GM23338 (cell line): Measurements from ENCODE around the gene MADCAM1. TPM values are rescaled to one million over a fixed set of nuclear protein-coding genes. Genes with fewer than 3 reads are reported as not detected.

Experiments
- CREB1 ChIP-seq: fragments of 250-450 bp; sonication (Bioruptor Pico); IDR thresholded peaks from 2 replicates; pipeline ENCODE4 v1.5.0; 2020; ENCODE audit warnings: low read depth, mild to moderate bottlenecking, moderate library complexity
- EZH2 ChIP-seq: fragments of 200-600 bp; sonication (generic); IDR thresholded peaks from one replicate; pipeline ENCODE4 v1.8.0; 2017; ENCODE audit warnings: antibody characterized with exemption, mild to moderate bottlenecking, low read depth; ENCODE audit not compliant: unreplicated experiment
- EZH2phosphoT487 ChIP-seq: fragments of 200-600 bp; sonication (generic); IDR thresholded peaks from one replicate; pipeline ENCODE4 v1.8.1; 2018; ENCODE audit warnings: antibody characterized with exemption; ENCODE audit not compliant: unreplicated experiment
- NANOG ChIP-seq: IDR thresholded peaks from 2 replicates; pipeline ENCODE4 v1.6.1; 2016; ENCODE audit warnings: antibody characterized with exemption, borderline replicate concordance
- POLR2AphosphoS5 ChIP-seq: IDR thresholded peaks from 2 replicates; pipeline ENCODE4 v1.6.1; 2016; ENCODE audit warnings: antibody characterized with exemption, low read depth
- STAT1 ChIP-seq: IDR thresholded peaks from one replicate; pipeline ENCODE4 v1.6.1; 2016; ENCODE audit warnings: antibody characterized with exemption; ENCODE audit not compliant: unreplicated experiment
- ZNF114 ChIP-seq: fragments of 250-450 bp; sonication (Bioruptor Pico); IDR thresholded peaks from 2 replicates; pipeline ENCODE4 v1.5.0; 2020; ENCODE audit warnings: mild to moderate bottlenecking, moderate library complexity
- polyA plus RNA-seq: library from polyadenylated mRNA; unstranded; fragments of >200 nt; fragmentation: Nextera tagmentation; extraction: Ambion mirVana; gene quantifications from 2 replicates; pipeline ENCODE4 v1.2.1, GENCODE V29; 2016
- total RNA-seq: library from RNA; depleted of rRNA; stranded (reverse); fragments of >200 nt; shearing (Covaris generic); gene quantifications from 2 replicates; pipeline ENCODE4 v1.2.3, GENCODE V29; 2014
- TF ChIP-seq, protein P1 (sequence below): fragments of 250-450 bp; sonication (Bioruptor Pico); IDR thresholded peaks from 2 replicates; pipeline ENCODE4 v1.5.0; 2020; ENCODE audit warnings: mild to moderate bottlenecking, moderate library complexity
- TF ChIP-seq, protein P2 (sequence below): IDR thresholded peaks from one replicate; pipeline ENCODE4 v1.6.1; 2018; ENCODE audit warnings: antibody characterized with exemption; ENCODE audit not compliant: unreplicated experiment

Gene MADCAM1
- total and polyA plus RNA-seq, 2 experiments from 2014 or later: 2.1 to 2.5 TPM

DNA sequence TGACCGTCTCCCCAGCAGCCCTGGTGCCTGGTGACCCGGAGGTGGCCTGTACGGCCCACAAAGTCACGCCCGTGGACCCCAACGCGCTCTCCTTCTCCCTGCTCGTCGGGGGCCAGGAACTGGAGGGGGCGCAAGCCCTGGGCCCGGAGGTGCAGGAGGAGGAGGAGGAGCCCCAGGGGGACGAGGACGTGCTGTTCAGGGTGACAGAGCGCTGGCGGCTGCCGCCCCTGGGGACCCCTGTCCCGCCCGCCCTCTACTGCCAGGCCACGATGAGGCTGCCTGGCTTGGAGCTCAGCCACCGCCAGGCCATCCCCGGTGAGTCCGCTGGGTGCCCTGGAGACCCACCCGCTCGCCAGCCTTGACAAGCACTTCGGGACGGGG, 2.2 kb downstream of the MADCAM1 start (continued):
- TF ChIP-seq, protein P1, sequence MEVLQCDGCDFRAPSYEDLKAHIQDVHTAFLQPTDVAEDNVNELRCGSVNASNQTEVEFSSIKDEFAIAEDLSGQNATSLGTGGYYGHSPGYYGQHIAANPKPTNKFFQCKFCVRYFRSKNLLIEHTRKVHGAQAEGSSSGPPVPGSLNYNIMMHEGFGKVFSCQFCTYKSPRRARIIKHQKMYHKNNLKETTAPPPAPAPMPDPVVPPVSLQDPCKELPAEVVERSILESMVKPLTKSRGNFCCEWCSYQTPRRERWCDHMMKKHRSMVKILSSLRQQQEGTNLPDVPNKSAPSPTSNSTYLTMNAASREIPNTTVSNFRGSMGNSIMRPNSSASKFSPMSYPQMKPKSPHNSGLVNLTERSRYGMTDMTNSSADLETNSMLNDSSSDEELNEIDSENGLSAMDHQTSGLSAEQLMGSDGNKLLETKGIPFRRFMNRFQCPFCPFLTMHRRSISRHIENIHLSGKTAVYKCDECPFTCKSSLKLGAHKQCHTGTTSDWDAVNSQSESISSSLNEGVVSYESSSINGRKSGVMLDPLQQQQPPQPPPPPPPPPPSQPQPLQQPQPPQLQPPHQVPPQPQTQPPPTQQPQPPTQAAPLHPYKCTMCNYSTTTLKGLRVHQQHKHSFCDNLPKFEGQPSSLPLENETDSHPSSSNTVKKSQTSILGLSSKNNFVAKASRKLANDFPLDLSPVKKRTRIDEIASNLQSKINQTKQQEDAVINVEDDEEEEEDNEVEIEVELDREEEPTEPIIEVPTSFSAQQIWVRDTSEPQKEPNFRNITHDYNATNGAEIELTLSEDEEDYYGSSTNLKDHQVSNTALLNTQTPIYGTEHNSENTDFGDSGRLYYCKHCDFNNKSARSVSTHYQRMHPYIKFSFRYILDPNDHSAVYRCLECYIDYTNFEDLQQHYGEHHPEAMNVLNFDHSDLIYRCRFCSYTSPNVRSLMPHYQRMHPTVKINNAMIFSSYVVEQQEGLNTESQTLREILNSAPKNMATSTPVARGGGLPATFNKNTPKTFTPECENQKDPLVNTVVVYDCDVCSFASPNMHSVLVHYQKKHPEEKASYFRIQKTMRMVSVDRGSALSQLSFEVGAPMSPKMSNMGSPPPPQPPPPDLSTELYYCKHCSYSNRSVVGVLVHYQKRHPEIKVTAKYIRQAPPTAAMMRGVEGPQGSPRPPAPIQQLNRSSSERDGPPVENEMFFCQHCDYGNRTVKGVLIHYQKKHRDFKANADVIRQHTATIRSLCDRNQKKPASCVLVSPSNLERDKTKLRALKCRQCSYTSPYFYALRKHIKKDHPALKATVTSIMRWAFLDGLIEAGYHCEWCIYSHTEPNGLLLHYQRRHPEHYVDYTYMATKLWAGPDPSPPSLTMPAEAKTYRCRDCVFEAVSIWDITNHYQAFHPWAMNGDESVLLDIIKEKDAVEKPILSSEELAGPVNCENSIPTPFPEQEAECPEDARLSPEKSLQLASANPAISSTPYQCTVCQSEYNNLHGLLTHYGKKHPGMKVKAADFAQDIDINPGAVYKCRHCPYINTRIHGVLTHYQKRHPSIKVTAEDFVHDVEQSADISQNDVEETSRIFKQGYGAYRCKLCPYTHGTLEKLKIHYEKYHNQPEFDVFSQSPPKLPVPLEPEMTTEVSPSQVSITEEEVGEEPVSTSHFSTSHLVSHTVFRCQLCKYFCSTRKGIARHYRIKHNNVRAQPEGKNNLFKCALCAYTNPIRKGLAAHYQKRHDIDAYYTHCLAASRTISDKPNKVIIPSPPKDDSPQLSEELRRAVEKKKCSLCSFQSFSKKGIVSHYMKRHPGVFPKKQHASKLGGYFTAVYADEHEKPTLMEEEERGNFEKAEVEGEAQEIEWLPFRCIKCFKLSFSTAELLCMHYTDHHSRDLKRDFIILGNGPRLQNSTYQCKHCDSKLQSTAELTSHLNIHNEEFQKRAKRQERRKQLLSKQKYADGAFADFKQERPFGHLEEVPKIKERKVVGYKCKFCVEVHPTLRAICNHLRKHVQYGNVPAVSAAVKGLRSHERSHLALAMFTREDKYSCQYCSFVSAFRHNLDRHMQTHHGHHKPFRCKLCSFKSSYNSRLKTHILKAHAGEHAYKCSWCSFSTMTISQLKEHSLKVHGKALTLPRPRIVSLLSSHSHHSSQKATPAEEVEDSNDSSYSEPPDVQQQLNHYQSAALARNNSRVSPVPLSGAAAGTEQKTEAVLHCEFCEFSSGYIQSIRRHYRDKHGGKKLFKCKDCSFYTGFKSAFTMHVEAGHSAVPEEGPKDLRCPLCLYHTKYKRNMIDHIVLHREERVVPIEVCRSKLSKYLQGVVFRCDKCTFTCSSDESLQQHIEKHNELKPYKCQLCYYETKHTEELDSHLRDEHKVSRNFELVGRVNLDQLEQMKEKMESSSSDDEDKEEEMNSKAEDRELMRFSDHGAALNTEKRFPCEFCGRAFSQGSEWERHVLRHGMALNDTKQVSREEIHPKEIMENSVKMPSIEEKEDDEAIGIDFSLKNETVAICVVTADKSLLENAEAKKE (CRISPR knock-in tag): no peak
- TF ChIP-seq STAT1: no peak
- TF ChIP-seq EZH2: no peak
- TF ChIP-seq ZNF114 (CRISPR knock-in tag): no peak
- no peak for TF ChIP-seq POLR2AphosphoS5
- no peak for TF ChIP-seq CREB1 (CRISPR knock-in tag)
- no peak for TF ChIP-seq NANOG
- TF ChIP-seq, protein P2, sequence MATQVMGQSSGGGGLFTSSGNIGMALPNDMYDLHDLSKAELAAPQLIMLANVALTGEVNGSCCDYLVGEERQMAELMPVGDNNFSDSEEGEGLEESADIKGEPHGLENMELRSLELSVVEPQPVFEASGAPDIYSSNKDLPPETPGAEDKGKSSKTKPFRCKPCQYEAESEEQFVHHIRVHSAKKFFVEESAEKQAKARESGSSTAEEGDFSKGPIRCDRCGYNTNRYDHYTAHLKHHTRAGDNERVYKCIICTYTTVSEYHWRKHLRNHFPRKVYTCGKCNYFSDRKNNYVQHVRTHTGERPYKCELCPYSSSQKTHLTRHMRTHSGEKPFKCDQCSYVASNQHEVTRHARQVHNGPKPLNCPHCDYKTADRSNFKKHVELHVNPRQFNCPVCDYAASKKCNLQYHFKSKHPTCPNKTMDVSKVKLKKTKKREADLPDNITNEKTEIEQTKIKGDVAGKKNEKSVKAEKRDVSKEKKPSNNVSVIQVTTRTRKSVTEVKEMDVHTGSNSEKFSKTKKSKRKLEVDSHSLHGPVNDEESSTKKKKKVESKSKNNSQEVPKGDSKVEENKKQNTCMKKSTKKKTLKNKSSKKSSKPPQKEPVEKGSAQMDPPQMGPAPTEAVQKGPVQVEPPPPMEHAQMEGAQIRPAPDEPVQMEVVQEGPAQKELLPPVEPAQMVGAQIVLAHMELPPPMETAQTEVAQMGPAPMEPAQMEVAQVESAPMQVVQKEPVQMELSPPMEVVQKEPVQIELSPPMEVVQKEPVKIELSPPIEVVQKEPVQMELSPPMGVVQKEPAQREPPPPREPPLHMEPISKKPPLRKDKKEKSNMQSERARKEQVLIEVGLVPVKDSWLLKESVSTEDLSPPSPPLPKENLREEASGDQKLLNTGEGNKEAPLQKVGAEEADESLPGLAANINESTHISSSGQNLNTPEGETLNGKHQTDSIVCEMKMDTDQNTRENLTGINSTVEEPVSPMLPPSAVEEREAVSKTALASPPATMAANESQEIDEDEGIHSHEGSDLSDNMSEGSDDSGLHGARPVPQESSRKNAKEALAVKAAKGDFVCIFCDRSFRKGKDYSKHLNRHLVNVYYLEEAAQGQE: no peak
- no peak for TF ChIP-seq EZH2phosphoT487
